ENCODE measurements around the gene CRHR1.

Gene CRHR1

GRCh38 chr17:45867702-45868101, 83.6 kb downstream of the CRHR1 start:
- no peak for DNase-seq (ENCODE audit: low spot score)

- no peak for DNase-seq (ENCODE audit: low spot score)
These were observed 84.2 kb downstream of the CRHR1 start for GRCh38 chr17:45868276-45868675.

DNA sequence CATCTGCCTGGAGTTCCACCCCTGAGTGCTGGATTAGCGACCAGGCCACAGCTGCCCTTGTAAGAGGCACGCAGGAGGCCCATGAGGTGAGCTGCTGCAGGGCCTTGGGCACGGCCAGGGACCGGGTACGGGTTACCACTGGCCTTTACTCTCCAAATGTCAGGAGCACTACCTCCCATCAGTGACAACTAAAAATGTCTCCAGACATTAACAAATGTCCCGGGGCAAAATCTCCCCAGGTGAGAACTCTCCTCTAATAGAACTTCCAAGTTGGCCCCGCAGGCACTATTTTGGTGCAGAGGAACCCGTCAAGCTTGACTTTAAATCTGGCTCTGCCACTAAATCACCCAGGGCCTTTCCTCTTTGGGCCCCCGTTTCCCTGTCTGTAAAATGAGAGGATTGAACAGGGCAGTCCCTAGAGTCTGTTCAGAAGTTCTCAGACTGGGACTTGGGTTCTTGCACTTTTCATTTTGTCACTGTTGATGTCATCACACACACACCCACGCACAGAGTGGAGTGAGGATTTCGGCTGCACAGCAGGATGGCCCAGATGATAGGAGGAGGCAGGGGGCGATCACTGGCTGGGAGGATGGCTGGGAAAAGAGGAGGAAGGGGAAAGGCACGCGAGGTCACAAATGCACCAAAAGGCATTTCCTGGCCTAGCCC, 85.7 kb downstream of the CRHR1 start:
- no peak for DNase-seq (ENCODE audit: low spot score)

DNA sequence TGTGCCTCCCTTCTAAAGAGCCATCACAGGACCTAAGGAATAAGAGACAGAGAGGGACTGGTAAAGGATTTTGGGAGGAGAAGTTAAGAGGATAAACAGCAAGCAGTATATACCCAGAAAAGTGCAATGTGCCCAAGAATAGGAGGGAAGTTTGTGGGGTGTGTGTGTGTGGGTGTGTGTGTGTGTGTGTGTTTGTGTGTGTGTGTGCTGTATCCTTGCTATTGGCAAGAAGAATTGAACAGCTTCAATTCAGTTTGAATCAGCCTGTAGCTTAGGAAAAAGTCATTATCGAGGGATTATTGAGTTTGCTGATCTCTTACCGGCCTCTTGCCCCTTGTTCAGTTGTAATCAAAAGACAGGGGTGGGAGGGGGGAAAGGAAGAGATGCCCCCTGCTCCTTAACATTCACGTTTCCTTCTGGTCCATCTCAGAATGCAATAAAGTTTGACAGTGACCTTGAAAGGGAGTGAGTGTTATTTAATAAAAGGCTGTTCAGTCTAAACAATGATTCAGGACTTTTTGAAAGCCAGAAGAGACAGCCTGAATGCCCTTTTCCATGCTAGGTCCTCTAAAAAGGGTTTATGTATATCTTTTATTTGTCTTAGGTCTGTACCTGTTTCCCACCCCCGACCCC, 86.3 kb downstream of the CRHR1 start:
- DNase-seq (ENCODE audit: low spot score) = no peak

- no peak for DNase-seq (ENCODE audit: low spot score)
These were observed 87.6 kb downstream of the CRHR1 start for GRCh38 chr17:45871718-45872117.

DNA sequence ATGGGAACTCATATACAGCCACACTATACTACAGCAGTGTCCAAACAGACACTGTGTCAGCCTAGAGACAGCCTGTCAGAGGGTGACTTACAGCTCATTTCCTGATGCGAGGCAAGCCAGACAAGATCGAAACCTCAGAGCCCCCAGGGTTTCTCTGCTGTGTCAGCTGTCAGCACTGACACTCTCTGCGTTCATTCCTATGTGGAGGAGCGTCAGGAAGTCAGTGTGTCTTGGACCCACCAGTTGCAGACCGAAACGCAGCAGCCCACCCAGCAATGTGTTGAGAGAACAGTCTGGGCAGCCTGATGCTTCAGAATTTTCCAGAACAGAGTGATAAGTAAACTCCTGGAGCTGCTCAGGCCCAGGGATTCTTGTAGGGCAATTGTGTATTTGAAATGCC, 89.6 kb downstream of the CRHR1 start:
- no peak for DNase-seq (ENCODE audit: low spot score)

GRCh38 chr17:45874151-45874550, 90.0 kb downstream of the CRHR1 start:
- DNase-seq (ENCODE audit: low spot score) = no peak

DNA sequence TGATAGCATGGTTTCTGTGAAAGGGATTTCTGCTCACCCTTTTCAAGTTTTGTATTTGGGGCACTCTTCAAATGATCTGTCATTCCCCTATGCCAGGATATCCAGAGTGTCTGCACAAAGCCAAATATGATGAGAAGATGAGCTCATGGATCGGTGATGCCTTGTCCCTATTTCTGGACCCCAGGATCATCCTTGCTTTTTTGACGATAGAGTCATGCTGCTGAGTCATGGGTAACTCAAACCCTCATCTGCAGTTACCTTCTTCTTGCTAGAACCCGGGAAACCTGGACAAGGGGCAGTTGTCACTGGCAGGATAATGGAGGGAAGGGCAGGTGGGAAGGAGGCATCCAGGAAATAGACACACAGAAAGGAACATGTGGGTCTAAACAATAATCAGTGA, 92.4 kb downstream of the CRHR1 start:
- DNase-seq (ENCODE audit: low spot score) = no peak

DNA sequence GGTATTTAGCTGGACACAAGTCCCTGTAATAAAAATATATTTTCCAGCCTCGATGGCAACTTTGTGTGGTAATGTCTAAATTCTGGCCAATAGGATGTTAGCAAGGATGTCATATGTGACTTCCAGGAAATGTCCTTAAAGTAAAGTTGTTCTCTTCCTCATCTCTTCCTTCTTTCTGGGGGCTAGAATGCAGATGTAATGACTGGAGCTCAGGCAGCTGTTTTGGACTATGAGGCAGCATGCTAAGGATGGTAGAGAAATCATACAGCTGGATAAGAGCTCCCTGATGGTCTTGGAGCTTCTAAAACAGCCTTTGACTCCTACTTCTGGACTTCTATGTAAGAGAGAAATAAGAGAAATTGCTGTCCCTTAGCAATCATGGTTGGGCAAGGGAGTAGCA, 93.3 kb downstream of the CRHR1 start:
- DNase-seq (ENCODE audit: low spot score) = no peak

DNA sequence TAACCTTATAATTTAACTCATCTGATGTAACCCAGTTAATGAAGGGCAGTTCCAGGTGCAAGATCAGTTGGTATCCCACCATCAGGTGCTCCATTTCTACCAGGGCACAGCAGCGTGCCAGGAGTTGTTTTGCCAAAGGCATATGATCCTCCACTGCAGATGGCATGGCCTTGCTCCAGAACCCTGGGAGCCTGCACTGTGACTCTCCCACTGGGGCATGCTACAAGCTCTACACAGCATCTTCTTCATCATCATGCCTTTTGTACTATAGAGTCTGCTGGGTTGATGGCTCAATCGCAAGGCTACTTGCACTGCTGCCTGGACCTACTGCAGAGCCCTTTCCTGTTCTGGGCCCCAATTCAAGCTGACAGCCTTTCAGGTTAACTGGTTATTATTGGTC, 98.9 kb downstream of the CRHR1 start:
- DNase-seq (ENCODE audit: low spot score) = no peak

Measured in germinal center (tissue), 1 donor.